WI38 (cell line): Measurements from ENCODE around the gene TBCK.

ENCODE experiments used
- H3K4me3 ChIP-seq: 2 replicates; pipeline ENCODE4 v1.5.1; 2011; ENCODE audit warnings: low read depth, mild to moderate bottlenecking, control low read depth, low read length
- CTCF ChIP-seq: IDR thresholded peaks from 2 replicates; pipeline ENCODE4 v1.5.1; 2012; ENCODE audit warnings: low read depth, mild to moderate bottlenecking, control low read depth, low read length

TBCK gene

GRCh38 chr4:106320235-106320634, 4.2 kb upstream of the TBCK start:
- H3K4me3 ChIP-seq: no peak overlapping the region
- TF ChIP-seq CTCF: no peak

DNA sequence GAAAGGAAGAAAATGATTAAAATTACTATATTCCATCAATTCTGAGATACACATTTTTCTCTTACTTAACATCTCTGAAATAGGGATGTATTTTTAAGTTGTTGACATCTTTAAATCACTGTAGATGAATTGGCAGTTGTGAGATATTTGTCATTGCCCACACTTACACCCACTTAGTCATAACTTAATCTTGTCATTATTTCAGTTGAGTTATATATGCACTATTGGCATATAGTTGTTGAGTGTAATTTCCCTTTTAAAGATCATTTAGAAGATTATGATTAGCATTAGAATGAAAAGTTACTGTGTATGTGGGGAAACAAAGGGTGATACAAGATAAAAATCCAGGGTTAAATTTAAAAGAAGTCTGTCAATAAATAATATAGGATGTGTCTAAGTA, 2.5 kb upstream of the TBCK start:
- no peak overlapping the region for H3K4me3 ChIP-seq
- TF ChIP-seq CTCF: no peak

DNA sequence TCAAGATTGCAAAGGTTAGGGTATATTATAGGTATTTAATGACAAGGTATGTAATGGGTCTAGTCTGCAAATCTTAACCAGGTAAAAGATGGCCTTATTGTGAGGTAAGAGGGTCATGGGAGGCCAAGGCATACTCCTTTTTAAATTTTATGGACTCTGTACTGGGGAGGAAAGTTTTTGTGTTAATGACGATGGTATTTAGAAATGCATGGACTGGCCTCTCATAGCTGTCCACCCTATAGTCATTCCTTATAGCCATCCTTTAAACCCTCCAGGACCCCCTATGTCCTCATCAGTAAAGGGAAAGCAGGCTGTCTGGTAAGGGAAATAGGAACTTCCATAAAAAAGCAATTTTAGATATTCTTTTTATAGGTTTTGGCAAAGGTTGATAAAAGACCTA, 1.8 kb upstream of the TBCK start:
- H3K4me3 ChIP-seq: peak overlapping the region; percentile 100
- no peak for TF ChIP-seq CTCF

DNA sequence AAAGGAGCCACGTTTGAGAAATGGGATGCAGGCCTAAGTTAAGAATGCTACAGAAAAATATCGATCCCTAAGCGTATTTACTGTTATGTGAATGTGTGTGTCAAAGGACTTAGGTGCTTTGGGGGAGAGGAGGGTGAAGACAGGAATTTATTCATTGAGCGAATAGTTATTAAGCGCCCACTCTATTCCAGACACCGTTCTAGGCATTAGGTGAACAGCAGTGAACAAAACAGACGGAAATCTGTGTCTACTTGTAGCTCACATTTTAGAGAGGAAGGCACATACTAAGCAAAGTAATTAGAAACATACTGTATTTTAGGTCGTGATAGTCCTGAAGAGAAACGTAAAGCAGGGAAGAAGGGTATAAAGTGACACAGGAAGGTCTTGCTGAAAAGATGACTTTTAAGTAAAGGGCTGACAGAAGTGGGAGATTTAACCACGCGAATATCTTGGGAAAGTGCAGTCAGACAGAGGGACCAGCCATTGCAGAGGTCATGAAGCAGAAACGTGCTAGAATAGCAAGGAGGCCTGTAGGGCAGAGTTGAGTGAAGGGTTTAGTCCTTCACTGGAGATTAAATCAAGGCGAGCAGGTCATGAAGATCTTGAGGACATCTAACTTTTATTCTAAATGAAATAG, 882 bp upstream of the TBCK start:
- no peak for TF ChIP-seq CTCF
- H3K4me3 ChIP-seq: peak overlapping the region; percentile 100

DNA sequence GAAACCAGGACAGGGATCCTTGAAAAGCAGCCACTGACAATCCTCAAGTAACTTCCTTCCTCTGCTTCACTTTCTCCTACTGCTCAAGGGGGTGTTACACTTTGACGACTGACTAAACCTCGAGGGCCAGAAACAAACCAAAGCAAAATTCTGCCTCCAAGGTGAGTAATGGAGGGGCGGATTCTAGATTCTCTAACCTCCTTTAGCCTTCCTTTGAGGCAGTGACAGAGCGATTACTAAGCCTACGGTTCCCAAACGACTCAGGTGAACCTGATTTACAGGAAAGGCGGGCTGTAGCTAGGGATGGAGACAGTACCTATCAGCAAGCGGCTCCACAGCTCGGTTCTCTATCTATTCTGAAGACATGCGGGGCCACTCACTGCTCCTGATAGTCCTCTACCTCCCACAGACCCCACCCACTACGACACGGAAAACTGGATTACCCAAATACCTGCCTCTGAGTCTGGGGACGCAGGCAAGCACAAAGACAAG, 487 bp downstream of the TBCK start:
- TF ChIP-seq CTCF: no peak
- peak overlapping the region; percentile 100 for H3K4me3 ChIP-seq

GRCh38 chr4:106314960-106315359, 1.0 kb downstream of the TBCK start:
- no peak for TF ChIP-seq CTCF

GRCh38 chr4:106312997-106313522, 2.9 kb downstream of the TBCK start:
- no peak for TF ChIP-seq CTCF
- no peak overlapping the region for H3K4me3 ChIP-seq

More at GRCh38 chr4:106314960-106315359, 1.0 kb downstream of the TBCK start:
- peak overlapping the region; percentile 100 for H3K4me3 ChIP-seq
